ENCODE data around the gene FRMD3.
A peak's percentile ranks its signal among the peaks of the same experiment; 100 is the strongest.

FRMD3 gene

DNA sequence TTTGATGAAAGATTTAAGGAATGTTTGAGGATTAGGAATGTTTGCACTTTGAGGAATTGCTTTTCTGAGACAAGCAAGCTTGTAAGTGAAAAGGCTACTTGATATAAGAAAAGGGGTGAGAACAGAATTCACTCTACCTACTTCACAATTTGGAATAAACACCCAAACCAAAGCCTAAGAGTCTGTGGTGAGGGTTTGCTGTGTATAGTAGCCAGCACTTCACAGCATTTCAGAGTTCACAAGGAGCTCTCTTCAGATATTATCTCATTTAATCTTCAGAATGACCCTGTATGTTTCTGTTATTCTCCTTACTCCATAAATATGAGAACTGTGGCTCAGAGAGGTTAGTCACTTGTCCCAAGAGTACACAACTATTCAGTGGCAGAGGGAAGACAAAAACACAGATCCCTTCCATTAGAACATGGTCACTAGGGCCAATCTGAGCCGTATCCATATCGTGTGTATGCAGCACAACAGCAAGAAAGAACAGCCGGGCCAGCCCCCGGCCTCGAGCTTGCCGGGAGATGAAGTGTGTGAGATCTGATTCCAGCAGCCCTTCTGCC is 92.4 kb downstream of the FRMD3 start:
- no peak overlapping the region for H3K4me3 ChIP-seq
- TF ChIP-seq, protein P1, sequence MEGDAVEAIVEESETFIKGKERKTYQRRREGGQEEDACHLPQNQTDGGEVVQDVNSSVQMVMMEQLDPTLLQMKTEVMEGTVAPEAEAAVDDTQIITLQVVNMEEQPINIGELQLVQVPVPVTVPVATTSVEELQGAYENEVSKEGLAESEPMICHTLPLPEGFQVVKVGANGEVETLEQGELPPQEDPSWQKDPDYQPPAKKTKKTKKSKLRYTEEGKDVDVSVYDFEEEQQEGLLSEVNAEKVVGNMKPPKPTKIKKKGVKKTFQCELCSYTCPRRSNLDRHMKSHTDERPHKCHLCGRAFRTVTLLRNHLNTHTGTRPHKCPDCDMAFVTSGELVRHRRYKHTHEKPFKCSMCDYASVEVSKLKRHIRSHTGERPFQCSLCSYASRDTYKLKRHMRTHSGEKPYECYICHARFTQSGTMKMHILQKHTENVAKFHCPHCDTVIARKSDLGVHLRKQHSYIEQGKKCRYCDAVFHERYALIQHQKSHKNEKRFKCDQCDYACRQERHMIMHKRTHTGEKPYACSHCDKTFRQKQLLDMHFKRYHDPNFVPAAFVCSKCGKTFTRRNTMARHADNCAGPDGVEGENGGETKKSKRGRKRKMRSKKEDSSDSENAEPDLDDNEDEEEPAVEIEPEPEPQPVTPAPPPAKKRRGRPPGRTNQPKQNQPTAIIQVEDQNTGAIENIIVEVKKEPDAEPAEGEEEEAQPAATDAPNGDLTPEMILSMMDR (IDR thresholded peaks at IDR 0.05) = no peak
- H3K9me3 ChIP-seq = no peaks in the 10 kb centered on the region
- H3K27me3 ChIP-seq = no peaks in the 10 kb centered on the region
- H3K27ac ChIP-seq = peak overlapping the region in 1 of 2 donors; percentile 28
- DNase-seq = no peak
- intact Hi-C loops (cut with DNase I; ENCODE audit: low total_unique reads) = no loop called here
- H3K36me3 ChIP-seq = no peaks in the 10 kb centered on the region
- peaks cover 0 to 42% (median 27%) of the 10 kb centered on the region in 4 donors for H3K4me1 ChIP-seq

DNA sequence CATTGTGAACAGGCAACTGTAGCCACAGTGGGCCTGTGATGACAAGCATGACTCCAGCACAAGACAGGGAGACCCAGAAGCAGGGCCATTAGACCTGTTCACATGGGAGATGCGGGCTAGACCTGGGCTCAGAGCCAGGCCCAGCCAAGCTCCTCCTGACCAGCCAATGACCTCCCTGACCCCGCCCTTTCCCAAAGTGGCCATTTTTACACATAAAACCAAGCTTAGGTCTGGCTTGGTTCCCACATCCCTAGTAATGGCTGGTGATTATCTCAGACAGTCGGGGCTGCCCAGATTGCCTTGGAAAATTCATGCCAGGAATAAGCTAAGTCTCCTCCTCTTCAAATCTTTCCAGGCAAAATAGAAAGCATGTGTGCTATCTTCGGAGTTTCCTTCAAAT is 94.1 kb downstream of the FRMD3 start:
- DNase-seq = peak; percentile 42 to 76
- Histone ChIP-seq H3K36me3 (no peaks in the 10 kb centered on the region), H3K4me1 (peaks cover 0 to 46% (median 27%) of the 10 kb centered on the region in 4 donors), H3K27ac (peak overlapping the region; percentile 33 to 50), H3K4me3 (no peak overlapping the region), H3K27me3 (no peaks in the 10 kb centered on the region), H3K9me3 (no peaks in the 10 kb centered on the region)
- TF ChIP-seq, protein P1 (IDR thresholded peaks at IDR 0.05) = no peak
- intact Hi-C loops (cut with DNase I; ENCODE audit: low total_unique reads) = no loop called here

DNA sequence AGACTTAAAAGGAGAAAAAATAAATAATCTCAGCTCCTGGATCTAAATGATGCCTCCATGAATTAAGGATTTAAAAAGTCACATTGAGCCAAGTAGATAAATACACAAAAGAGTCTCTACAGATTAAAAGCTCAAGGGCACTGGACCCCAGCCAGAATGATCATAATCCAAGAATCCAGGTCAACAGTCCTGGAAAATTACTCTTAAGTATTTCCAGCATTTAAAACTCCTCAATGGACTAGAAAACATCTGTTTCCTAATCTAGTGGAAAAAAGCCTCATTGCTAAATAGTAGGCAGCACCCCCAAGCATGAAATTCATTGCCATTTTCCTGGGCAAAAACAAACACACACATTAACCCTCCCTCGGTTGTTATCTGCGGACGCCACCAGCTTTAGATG is 96.8 kb downstream of the FRMD3 start:
- no peaks in the 10 kb centered on the region for H3K27me3 ChIP-seq
- no peak for DNase-seq
- no peaks in the 10 kb centered on the region for H3K36me3 ChIP-seq
- peaks cover 0 to 46% (median 27%) of the 10 kb centered on the region in 4 donors for H3K4me1 ChIP-seq
- intact Hi-C loops (cut with DNase I; ENCODE audit: low total_unique reads) = no loop called here
- TF ChIP-seq, protein P1 (IDR thresholded peaks at IDR 0.05) = no peak
- no peak overlapping the region for H3K4me3 ChIP-seq
- H3K27ac ChIP-seq = no peak overlapping the region
- no peaks in the 10 kb centered on the region for H3K9me3 ChIP-seq

DNA sequence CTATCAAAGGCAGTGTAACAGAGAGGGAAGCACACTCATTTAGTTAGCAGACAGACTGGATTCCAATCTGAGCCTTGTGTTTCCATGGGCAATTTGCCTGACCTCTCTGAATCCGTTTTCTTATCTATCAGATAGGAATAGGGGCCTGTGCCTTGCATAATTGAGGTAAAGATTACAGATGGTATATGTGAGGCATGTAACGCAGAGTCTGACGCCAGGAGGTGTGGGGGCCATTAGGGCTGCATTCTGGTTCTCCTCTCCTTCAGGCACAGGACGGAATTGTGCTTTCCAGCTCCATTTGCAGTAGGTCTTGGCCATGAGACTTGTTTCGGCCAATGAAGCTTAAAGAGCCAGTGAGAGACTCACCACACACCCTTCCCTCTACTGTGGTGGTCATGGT is 97.6 kb downstream of the FRMD3 start:
- intact Hi-C loops (cut with DNase I; ENCODE audit: low total_unique reads) = no loop called here
- H3K36me3 ChIP-seq = no peaks in the 10 kb centered on the region
- no peak overlapping the region for H3K4me3 ChIP-seq
- TF ChIP-seq, protein P1 (IDR thresholded peaks at IDR 0.05) = no peak
- H3K27ac ChIP-seq = no peak overlapping the region
- no peaks in the 10 kb centered on the region for H3K27me3 ChIP-seq
- no peak for DNase-seq
- H3K4me1 ChIP-seq = peaks cover 0 to 39% (median 24%) of the 10 kb centered on the region in 4 donors
- no peaks in the 10 kb centered on the region for H3K9me3 ChIP-seq

DNA sequence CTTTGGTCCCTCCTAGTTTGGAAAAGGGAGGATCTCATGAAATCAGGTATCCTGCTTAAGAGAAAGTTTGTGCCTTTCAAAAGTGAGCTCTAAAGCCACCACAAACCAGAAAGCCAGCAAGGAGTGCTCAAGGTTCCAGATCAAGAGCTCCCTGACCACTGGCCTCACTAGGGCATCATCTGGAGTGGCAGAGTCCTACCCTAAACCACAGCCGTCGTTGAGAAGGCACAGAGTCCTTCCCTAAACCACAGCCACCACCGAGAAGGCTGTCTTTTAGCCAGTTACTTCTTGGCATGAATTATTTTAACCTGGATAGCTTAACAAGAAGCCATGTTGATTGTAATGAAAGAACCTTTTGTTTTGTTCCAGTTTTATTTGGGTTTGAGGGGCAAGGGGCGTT is 102.9 kb downstream of the FRMD3 start:
- Histone ChIP-seq H3K27me3 (no peaks in the 10 kb centered on the region), H3K9me3 (no peaks in the 10 kb centered on the region), H3K4me1 (peaks cover 6 to 28% (median 21%) of the 10 kb centered on the region in 4 donors), H3K4me3 (no peak overlapping the region), H3K27ac (no peak overlapping the region), H3K36me3 (no peaks in the 10 kb centered on the region)
- TF ChIP-seq, protein P1 (IDR thresholded peaks at IDR 0.05) = no peak
- DNase-seq = no peak
- intact Hi-C loops (cut with DNase I; ENCODE audit: low total_unique reads) = no loop called here

DNA sequence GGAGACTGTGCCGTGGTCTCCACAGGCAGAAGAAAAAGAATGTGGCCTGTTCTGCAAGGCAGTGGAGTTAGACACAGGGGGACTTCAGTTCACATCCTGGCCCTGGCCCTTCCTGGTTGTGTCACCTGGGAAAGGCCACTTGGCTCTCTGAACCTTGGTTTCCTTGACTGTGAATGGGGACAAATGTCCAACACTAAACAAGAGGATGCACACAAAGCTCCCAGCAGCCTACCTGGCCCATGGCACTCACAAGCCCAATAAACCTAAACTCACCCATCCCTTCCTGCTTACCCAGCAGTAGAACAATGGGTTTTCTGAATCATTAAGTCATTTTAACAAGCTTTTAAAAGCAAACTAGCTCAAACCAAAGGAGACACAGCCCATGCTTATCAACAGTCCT is 103.9 kb downstream of the FRMD3 start:
- DNase-seq = no peak
- Histone ChIP-seq H3K36me3 (no peaks in the 10 kb centered on the region), H3K27ac (no peak overlapping the region), H3K4me1 (peaks cover 6 to 28% (median 21%) of the 10 kb centered on the region in 4 donors), H3K4me3 (no peak overlapping the region), H3K9me3 (no peaks in the 10 kb centered on the region), H3K27me3 (no peaks in the 10 kb centered on the region)
- intact Hi-C loops (cut with DNase I; ENCODE audit: low total_unique reads) = no loop called here
- TF ChIP-seq, protein P1 (IDR thresholded peaks at IDR 0.05) = no peak
